Chondrocyte (in vitro differentiated cells): ENCODE data around the gene TNRC6C. TPM values are rescaled to one million over a fixed set of nuclear protein-coding genes. Genes with fewer than 3 reads are reported as not detected.

Source experiments
- DNase-seq: peaks from one replicate; pipeline ENCODE4 v3.0.0; 2021; ENCODE audit warnings: mixed read lengths, low spot score
- H3K27ac Mint-ChIP-seq: one replicate; pipeline ENCODE4 v1.8.0; 2021; ENCODE audit warnings: mild to moderate bottlenecking, moderate library complexity, mixed read lengths; ENCODE audit not compliant: unreplicated experiment
- H3K27me3 Mint-ChIP-seq: 2 replicates; pipeline ENCODE4 v1.8.0; 2021; ENCODE audit warnings: low read depth, mixed read lengths
- H3K36me3 Mint-ChIP-seq: 2 replicates; pipeline ENCODE4 v1.8.0; 2021; ENCODE audit warnings: low read depth, mixed read lengths
- H3K4me1 Mint-ChIP-seq: 2 replicates; pipeline ENCODE4 v1.8.0; 2021; ENCODE audit warnings: low read depth, mild to moderate bottlenecking, mixed read lengths
- H3K4me3 Mint-ChIP-seq: one replicate; pipeline ENCODE4 v1.8.0; 2021; ENCODE audit warnings: mild to moderate bottlenecking, moderate library complexity, mixed read lengths; ENCODE audit not compliant: unreplicated experiment
- H3K9me3 Mint-ChIP-seq: 2 replicates; pipeline ENCODE4 v1.8.0; 2021; ENCODE audit warnings: low read depth, mixed read lengths
- CTCF ChIP-seq: fragments of 200-600 bp; sonication (generic); IDR thresholded peaks from 2 replicates; pipeline ENCODE4 v1.5.0; 2021; ENCODE audit warnings: antibody characterized with exemption, mild to moderate bottlenecking, moderate library complexity
- total RNA-seq: library from RNA; stranded (reverse); gene quantifications from 3 replicates; pipeline ENCODE4 v1.2.1, GENCODE V29; 2021

TNRC6C gene
- total RNA-seq, 1 donor from 2014 or later: 19.8 TPM

- no peak overlapping the region for H3K27ac Mint-ChIP-seq
- TF ChIP-seq CTCF: no peak
- H3K4me3 Mint-ChIP-seq: no peak overlapping the region
- H3K9me3 Mint-ChIP-seq: no peaks in the 10 kb centered on the region
- peaks cover 6% of the 10 kb centered on the region for H3K36me3 Mint-ChIP-seq
- no peak for DNase-seq
- H3K27me3 Mint-ChIP-seq: no peaks in the 10 kb centered on the region
- H3K4me1 Mint-ChIP-seq: peaks cover 22% of the 10 kb centered on the region
These were observed 43.1 kb downstream of the TNRC6C start for GRCh38 chr17:78001612-78002011.

DNA sequence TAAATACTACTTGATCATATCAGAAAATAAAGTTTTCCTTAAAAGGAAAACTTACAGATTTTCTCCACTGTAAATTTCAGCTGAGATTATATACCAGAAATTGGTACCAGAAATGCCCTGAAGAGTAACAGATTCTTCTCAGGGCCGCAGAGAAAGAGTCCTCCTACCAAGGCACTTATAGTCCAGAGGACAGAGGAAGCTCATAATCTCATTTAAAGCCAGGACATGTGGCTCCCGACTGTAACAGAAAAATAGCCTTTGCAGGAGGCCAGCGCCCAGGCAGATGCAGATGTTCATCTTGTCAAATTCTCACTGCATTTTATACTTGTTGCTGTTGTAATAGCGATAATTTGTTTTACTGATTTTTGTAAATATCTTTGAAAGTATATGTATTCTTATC lies 43.7 kb downstream of the TNRC6C start:
- no peaks in the 10 kb centered on the region for H3K9me3 Mint-ChIP-seq
- peaks cover 22% of the 10 kb centered on the region for H3K4me1 Mint-ChIP-seq
- no peak for TF ChIP-seq CTCF
- H3K4me3 Mint-ChIP-seq: no peak overlapping the region
- DNase-seq: no peak
- no peaks in the 10 kb centered on the region for H3K27me3 Mint-ChIP-seq
- peaks cover 6% of the 10 kb centered on the region for H3K36me3 Mint-ChIP-seq
- H3K27ac Mint-ChIP-seq: no peak overlapping the region

- Mint-ChIP-seq H3K27ac (no peak overlapping the region), H3K4me3 (no peak overlapping the region), H3K9me3 (no peaks in the 10 kb centered on the region), H3K36me3 (peaks cover 9% of the 10 kb centered on the region), H3K27me3 (no peaks in the 10 kb centered on the region), H3K4me1 (peaks cover 10% of the 10 kb centered on the region)
- no peak for TF ChIP-seq CTCF
- no peak for DNase-seq
These were observed 47.1 kb downstream of the TNRC6C start for GRCh38 chr17:78005452-78006171.

- H3K27ac Mint-ChIP-seq: no peak overlapping the region
- peaks cover 9% of the 10 kb centered on the region for H3K36me3 Mint-ChIP-seq
- no peak overlapping the region for H3K4me3 Mint-ChIP-seq
- no peak for TF ChIP-seq CTCF
- no peak for DNase-seq
- no peaks in the 10 kb centered on the region for H3K9me3 Mint-ChIP-seq
- H3K4me1 Mint-ChIP-seq: peaks cover 3% of the 10 kb centered on the region
- no peaks in the 10 kb centered on the region for H3K27me3 Mint-ChIP-seq
These were observed 47.8 kb downstream of the TNRC6C start for GRCh38 chr17:78006338-78006737.

DNA sequence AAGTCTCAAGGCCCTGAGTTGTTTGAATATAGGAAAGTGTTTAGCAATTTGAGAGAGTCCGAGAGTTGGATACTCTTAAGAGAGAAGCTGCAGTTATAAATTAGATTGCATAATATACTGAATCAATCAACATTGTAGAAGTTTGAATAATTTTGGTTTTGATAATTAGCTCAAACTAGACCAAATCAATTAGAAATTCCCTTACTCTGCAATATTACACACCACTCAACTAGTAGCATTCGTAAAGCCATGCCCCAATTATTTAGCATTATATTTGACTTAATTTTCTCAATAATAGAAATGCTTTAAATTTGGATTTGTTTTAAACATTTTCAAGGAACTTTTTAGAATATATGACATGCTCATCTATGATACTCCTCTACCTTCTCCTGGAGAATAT lies 49.1 kb downstream of the TNRC6C start:
- Mint-ChIP-seq H3K4me1 (no peaks in the 10 kb centered on the region), H3K4me3 (no peak overlapping the region), H3K27me3 (no peaks in the 10 kb centered on the region), H3K27ac (no peak overlapping the region), H3K9me3 (no peaks in the 10 kb centered on the region), H3K36me3 (peaks cover 10% of the 10 kb centered on the region)
- no peak for DNase-seq
- no peak for TF ChIP-seq CTCF
